H9 (cell line): ENCODE results near the gene XPC. TPM values are rescaled to one million over a fixed set of nuclear protein-coding genes. Genes with fewer than 3 reads are reported as not detected.

ENCODE experiments used
- DNase-seq: peaks from one replicate; pipeline ENCODE4 v3.0.0-alpha.2; 2017
- H2AFZ ChIP-seq: one replicate; pipeline ENCODE4 v1.6.1; 2013; ENCODE audit warnings: mild to moderate bottlenecking, low read length, control low read depth, moderate library complexity
- H2AK5ac ChIP-seq: 2 replicates; pipeline ENCODE4 v1.6.1; 2013; ENCODE audit warnings: low read length, control low read depth, mixed read lengths; ENCODE audit not compliant: insufficient read length
- H2BK120ac ChIP-seq: one replicate; pipeline ENCODE4 v1.6.1; 2013; ENCODE audit warnings: low read depth, mild to moderate bottlenecking, low read length, control low read depth, inconsistent platforms; ENCODE audit not compliant: poor library complexity, severe bottlenecking
- H2BK12ac ChIP-seq: 2 replicates; pipeline ENCODE4 v1.6.1; 2013; ENCODE audit warnings: low read length, control low read depth, mixed read lengths, low read depth; ENCODE audit not compliant: insufficient read length
- H2BK15ac ChIP-seq: 2 replicates; pipeline ENCODE4 v1.6.1; 2013; ENCODE audit warnings: low read depth, low read length, control low read depth
- H2BK20ac ChIP-seq: one replicate; pipeline ENCODE4 v1.6.1; 2013; ENCODE audit warnings: low read depth, mild to moderate bottlenecking, low read length, control low read depth, inconsistent platforms; ENCODE audit not compliant: poor library complexity, severe bottlenecking
- H2BK5ac ChIP-seq: 2 replicates; pipeline ENCODE4 v1.6.1; 2013; ENCODE audit warnings: low read length, control low read depth, mixed read lengths; ENCODE audit not compliant: insufficient read length
- H3K14ac ChIP-seq: 2 replicates; pipeline ENCODE4 v1.6.1; 2013; ENCODE audit warnings: low read length, control low read depth; ENCODE audit not compliant: insufficient read depth
- H3K18ac ChIP-seq: 2 replicates; pipeline ENCODE4 v1.6.1; 2013; ENCODE audit warnings: low read depth, mild to moderate bottlenecking, mixed read lengths, low read length, control low read depth; ENCODE audit not compliant: insufficient read length
- H3K23ac ChIP-seq: 2 replicates; pipeline ENCODE4 v1.6.1; 2013; ENCODE audit warnings: low read length, control low read depth, mixed read lengths, low read depth; ENCODE audit not compliant: insufficient read length
- H3K23me2 ChIP-seq: 2 replicates; pipeline ENCODE4 v1.6.1; 2013; ENCODE audit warnings: low read depth, mild to moderate bottlenecking, mixed read lengths, low read length, control low read depth; ENCODE audit not compliant: insufficient read length, poor library complexity, severe bottlenecking
- H3K27ac ChIP-seq: 2 replicates; pipeline ENCODE4 v1.5.1; 2013; ENCODE audit warnings: low read length, control low read depth, mixed read lengths, low read depth; ENCODE audit not compliant: insufficient read length
- H3K27me3 ChIP-seq: 2 replicates; pipeline ENCODE4 v1.6.1; 2013; ENCODE audit warnings: low read length, control low read depth, inconsistent platforms; ENCODE audit not compliant: insufficient read depth
- H3K4ac ChIP-seq: 2 replicates; pipeline ENCODE4 v1.6.1; 2013; ENCODE audit warnings: low read depth, mild to moderate bottlenecking, control low read depth, inconsistent platforms, low read length, moderate library complexity
- H3K4me1 ChIP-seq: 2 replicates; pipeline ENCODE4 v1.6.1; 2013; ENCODE audit warnings: low read length, control low read depth, inconsistent platforms; ENCODE audit not compliant: insufficient read depth
- H3K4me2 ChIP-seq: 2 replicates; pipeline ENCODE4 v1.6.1; 2013; ENCODE audit warnings: low read length, control low read depth, mixed read lengths; ENCODE audit not compliant: insufficient read length, insufficient read depth
- H3K56ac ChIP-seq: 2 replicates; pipeline ENCODE4 v1.6.1; 2013; ENCODE audit warnings: low read depth, mild to moderate bottlenecking, mixed read lengths, low read length, control low read depth; ENCODE audit not compliant: insufficient read length
- H3K79me1 ChIP-seq: 2 replicates; pipeline ENCODE4 v1.6.1; 2013; ENCODE audit warnings: low read depth, mild to moderate bottlenecking, moderate library complexity, low read length, control low read depth, inconsistent platforms; ENCODE audit not compliant: insufficient read depth, poor library complexity, severe bottlenecking
- H3K79me2 ChIP-seq: 2 replicates; pipeline ENCODE4 v1.6.1; 2013; ENCODE audit warnings: low read length, control low read depth, inconsistent platforms; ENCODE audit not compliant: insufficient read depth
- H3K9ac ChIP-seq: 2 replicates; pipeline ENCODE4 v1.6.1; 2013; ENCODE audit warnings: low read length, control low read depth, mixed read lengths; ENCODE audit not compliant: insufficient read length; ENCODE audit errors: extremely low read depth
- H3K9me3 ChIP-seq: one replicate; pipeline ENCODE4 v1.6.1; 2013; ENCODE audit warnings: low read depth, low read length, inconsistent platforms; ENCODE audit not compliant: control insufficient read depth
- H3T11ph ChIP-seq: one replicate; pipeline ENCODE4 v1.6.1; 2013; ENCODE audit warnings: mild to moderate bottlenecking, low read length, control low read depth, inconsistent platforms
- H4K20me1 ChIP-seq: one replicate; pipeline ENCODE4 v1.6.1; 2013; ENCODE audit not compliant: control insufficient read depth, insufficient read length, insufficient read depth
- H4K5ac ChIP-seq: 2 replicates; pipeline ENCODE4 v1.6.1; 2013; ENCODE audit warnings: low read depth, mild to moderate bottlenecking, mixed read lengths, low read length, control low read depth; ENCODE audit not compliant: insufficient read length
- H4K8ac ChIP-seq: replicated peaks from 2 replicates; pipeline ENCODE4 v1.6.1; 2013; ENCODE audit warnings: low read length, control low read depth, mixed read lengths, low read depth; ENCODE audit not compliant: insufficient read length
- H4K91ac ChIP-seq: 2 replicates; pipeline ENCODE4 v1.6.1; 2013; ENCODE audit warnings: low read depth, mild to moderate bottlenecking, moderate library complexity, mixed read lengths, low read length, control low read depth; ENCODE audit not compliant: insufficient read length
- H3K27ac Mint-ChIP-seq, 3 experiments: 2 replicates in 2 of 3; 3 replicates in 1 of 3; pipeline ENCODE4 v1.8.0; 2020 to 2021; ENCODE audit warnings: mixed read lengths in 3 of 3, mild to moderate bottlenecking in 1 of 3, moderate library complexity in 1 of 3
- H3K27me3 Mint-ChIP-seq: 2 replicates; pipeline ENCODE4 v1.8.0; 2021; ENCODE audit warnings: low read depth, mild to moderate bottlenecking, moderate library complexity, mixed read lengths
- H3K36me3 Mint-ChIP-seq, 3 experiments: 2 replicates in 2 of 3; 3 replicates in 1 of 3; pipeline ENCODE4 v1.8.0; 2020 to 2021; ENCODE audit warnings: low read depth in 3 of 3, mixed read lengths in 3 of 3; ENCODE audit not compliant: insufficient read depth in 1 of 3
- H3K4me1 Mint-ChIP-seq, 2 experiments: 2 replicates each; pipeline ENCODE4 v1.8.0; 2020; ENCODE audit warnings: mixed read lengths in 2 of 2
- H3K4me3 Mint-ChIP-seq, 2 experiments: 2 replicates in 1 of 2; 3 replicates in 1 of 2; pipeline ENCODE4 v1.8.0; 2020 to 2021; ENCODE audit warnings: mild to moderate bottlenecking in 2 of 2, mixed read lengths in 2 of 2, moderate library complexity in 1 of 2
- H3K9me3 Mint-ChIP-seq, 2 experiments: 2 replicates in 1 of 2; 3 replicates in 1 of 2; pipeline ENCODE4 v1.8.0; 2020; ENCODE audit warnings: mild to moderate bottlenecking in 2 of 2, mixed read lengths in 2 of 2, moderate library complexity in 1 of 2
- CTCF ChIP-seq: fragments of 200-600 bp; sonication (generic); conservative IDR thresholded peaks from 3 replicates; pipeline ENCODE4 v1.8.0; 2021; ENCODE audit warnings: antibody characterized with exemption, mild to moderate bottlenecking
- WGBS: extraction: QIAGEN DNeasy Blood & Tissue Kit; methylation state at CpG from one replicate; pipeline ENCODE4 v1.1.7; 2013; ENCODE audit warnings: missing lambda C conversion rate, low lambda C conversion rate, mixed read lengths; ENCODE audit not compliant: insufficient read length; ENCODE audit errors: extremely low coverage; 5-methylcytosine and 5-hydroxymethylcytosine counted together
- total RNA-seq: library from RNA; stranded (reverse); gene quantifications from 2 replicates; pipeline ENCODE4 v1.2.1, GENCODE V29; 2021

The XPC gene
- total RNA-seq, 1 experiment from 2014 or later = 30.3 TPM

DNA sequence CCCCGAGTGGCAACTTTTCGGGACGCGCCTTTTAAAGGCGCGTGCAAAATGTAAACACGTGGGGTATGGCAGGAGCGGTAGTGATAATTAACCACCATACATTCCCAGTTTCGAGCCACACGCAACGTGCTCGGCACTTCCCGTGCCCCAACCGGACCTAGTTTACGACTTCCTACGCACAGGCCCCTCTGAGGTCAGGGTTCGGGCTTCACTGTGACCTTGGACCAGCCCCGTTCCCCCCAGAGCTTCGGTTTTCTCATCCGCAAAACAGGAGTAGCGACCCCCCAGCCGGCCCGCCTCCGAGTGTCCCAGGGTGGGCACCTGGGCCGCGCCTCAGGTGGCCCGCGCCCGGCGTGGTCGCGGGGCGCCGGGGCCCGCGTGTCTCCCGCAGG, 54.2 kb downstream of the XPC start:
- H2AFZ ChIP-seq = no peak overlapping the region
- no CpG with 5 or more reads among the region's 37 CpGs for WGBS
- H4K5ac ChIP-seq = no peak overlapping the region
- peak overlapping the region; percentile 7 for H3K9ac ChIP-seq
- H3K23ac ChIP-seq = no peak overlapping the region
- DNase-seq = peak; percentile 57
- H3K56ac ChIP-seq = no peak overlapping the region
- no peak overlapping the region for H3T11ph ChIP-seq
- no peak overlapping the region for H2BK12ac ChIP-seq
- H3K27me3 ChIP-seq = no peaks in the 10 kb centered on the region
- H3K9me3 Mint-ChIP-seq = peaks cover 0 to 8% of the 10 kb centered on the region in 2 experiments; a peak in 4 of 5 replicates
- peaks cover 9% of the 10 kb centered on the region for H3K79me1 ChIP-seq
- H3K9me3 ChIP-seq = no peaks in the 10 kb centered on the region
- H3K14ac ChIP-seq = no peak overlapping the region
- H4K20me1 ChIP-seq = no peaks in the 10 kb centered on the region
- no peak overlapping the region for H2BK5ac ChIP-seq
- no peak for TF ChIP-seq CTCF
- no peak overlapping the region for H3K4ac ChIP-seq
- no peaks in the 10 kb centered on the region for H3K4me1 ChIP-seq
- no peak overlapping the region for H2BK120ac ChIP-seq
- no peak overlapping the region for H2AK5ac ChIP-seq
- H2BK20ac ChIP-seq = no peak overlapping the region
- H3K27ac Mint-ChIP-seq = peak overlapping the region in 2 of 3 experiments; percentile 83 to 93; a peak in 4 of 7 replicates
- H3K79me2 ChIP-seq = peaks cover 3% of the 10 kb centered on the region; the same call in 1 of the 2 replicates
- no peak overlapping the region for H3K18ac ChIP-seq
- peaks cover 37 to 41% (median 37%) of the 10 kb centered on the region in 3 experiments for H3K36me3 Mint-ChIP-seq
- no peak overlapping the region for H2BK15ac ChIP-seq
- peak overlapping the region; percentile 94 to 99 for H3K4me3 Mint-ChIP-seq
- H4K91ac ChIP-seq = no peak overlapping the region
- H3K4me1 Mint-ChIP-seq = peaks cover 35 to 39% of the 10 kb centered on the region in 2 experiments
- H4K8ac ChIP-seq = no peak overlapping the region
- H3K27me3 Mint-ChIP-seq = peaks cover 3% of the 10 kb centered on the region; the same call in 1 of the 2 replicates
- H3K27ac ChIP-seq = no peak overlapping the region
- H3K23me2 ChIP-seq = peaks cover 14% of the 10 kb centered on the region
- peak overlapping the region; percentile 62 for H3K4me2 ChIP-seq
